WI38 (cell line): Measurements from ENCODE around the gene INPP4B.

Experiments used
- H3K4me3 ChIP-seq: 2 replicates; pipeline ENCODE4 v1.5.1; 2011; ENCODE audit warnings: low read depth, mild to moderate bottlenecking, control low read depth, low read length
- TF ChIP-seq, protein P1 (sequence below): IDR thresholded peaks from 2 replicates; pipeline ENCODE4 v1.5.1; 2012; ENCODE audit warnings: low read depth, mild to moderate bottlenecking, control low read depth, low read length

INPP4B gene

DNA sequence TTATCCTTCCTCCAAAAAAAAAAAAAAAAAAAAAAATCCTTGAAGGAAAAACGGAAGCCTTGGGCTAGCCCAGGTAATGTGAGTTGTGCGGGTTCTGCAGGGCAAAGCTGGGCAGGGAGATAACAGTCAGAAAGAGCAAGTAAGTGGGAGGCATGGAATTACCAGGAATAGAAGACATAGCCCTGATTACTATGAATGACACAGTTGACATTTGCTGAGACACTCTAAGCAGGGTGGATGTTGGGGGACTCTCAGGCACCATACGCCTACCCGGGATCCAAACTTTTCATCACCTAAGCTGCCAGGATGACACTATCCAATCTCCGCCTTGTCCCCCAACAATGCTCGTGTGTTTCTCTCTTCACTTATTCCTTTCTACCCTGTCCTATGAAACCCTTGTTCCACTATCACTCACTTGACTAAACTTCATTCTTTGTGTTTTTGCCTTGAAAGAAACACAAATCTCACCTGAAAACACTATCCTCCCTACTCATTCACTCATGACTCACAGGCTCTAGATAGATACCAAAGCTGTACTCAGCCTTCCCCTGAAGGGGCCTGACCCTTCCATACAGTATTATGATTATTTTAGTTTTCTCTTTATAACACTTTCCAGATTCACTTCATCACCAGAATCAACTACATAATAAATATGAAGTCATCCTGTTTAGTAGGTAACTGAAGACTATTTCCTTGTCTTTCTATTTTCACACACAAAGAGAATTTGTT lies 158.4 kb downstream of the INPP4B start:
- H3K4me3 ChIP-seq, result no peak overlapping the region
- TF ChIP-seq, protein P1, sequence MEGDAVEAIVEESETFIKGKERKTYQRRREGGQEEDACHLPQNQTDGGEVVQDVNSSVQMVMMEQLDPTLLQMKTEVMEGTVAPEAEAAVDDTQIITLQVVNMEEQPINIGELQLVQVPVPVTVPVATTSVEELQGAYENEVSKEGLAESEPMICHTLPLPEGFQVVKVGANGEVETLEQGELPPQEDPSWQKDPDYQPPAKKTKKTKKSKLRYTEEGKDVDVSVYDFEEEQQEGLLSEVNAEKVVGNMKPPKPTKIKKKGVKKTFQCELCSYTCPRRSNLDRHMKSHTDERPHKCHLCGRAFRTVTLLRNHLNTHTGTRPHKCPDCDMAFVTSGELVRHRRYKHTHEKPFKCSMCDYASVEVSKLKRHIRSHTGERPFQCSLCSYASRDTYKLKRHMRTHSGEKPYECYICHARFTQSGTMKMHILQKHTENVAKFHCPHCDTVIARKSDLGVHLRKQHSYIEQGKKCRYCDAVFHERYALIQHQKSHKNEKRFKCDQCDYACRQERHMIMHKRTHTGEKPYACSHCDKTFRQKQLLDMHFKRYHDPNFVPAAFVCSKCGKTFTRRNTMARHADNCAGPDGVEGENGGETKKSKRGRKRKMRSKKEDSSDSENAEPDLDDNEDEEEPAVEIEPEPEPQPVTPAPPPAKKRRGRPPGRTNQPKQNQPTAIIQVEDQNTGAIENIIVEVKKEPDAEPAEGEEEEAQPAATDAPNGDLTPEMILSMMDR, result no peak

DNA sequence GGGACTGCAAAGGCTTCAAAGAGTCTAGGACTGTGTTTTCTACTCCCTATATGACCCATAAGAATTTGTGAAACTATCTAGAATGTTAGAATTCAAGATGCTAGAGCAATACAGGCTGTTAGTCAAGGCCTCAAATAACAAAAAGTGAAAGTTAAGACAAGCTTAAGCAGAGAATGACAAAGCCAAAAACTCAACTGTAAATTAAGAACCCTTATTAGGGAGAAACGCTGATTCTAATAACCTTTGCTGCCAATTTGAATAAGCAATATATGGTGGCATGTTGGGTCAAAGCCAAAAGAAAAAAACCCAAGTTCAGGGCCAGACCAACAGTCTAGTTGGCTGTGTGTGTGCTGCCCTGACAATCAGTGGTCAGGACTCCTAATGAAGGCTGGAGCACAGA lies 160.0 kb downstream of the INPP4B start:
- TF ChIP-seq, protein P1, result no peak

DNA sequence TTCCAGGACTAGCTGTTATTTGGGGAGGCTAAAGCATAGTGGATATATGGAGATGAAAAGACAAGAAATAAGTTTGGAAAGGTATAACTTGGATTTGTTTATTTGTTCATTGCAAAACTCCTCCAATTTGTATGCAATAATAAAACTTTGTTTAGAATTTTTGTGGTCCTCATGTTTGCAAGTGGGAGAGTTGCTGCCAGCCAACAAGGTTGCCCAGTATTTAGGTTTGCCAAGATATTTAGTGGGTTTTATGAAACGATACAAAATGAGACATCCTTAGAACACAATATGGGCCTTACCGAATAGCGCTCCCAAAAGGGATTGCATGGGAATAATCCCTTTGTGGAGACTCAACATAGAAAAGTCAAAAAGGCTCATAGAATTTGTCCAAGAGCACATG lies 162.1 kb downstream of the INPP4B start:
- TF ChIP-seq, protein P1, result no peak
- no peak overlapping the region for H3K4me3 ChIP-seq

More for the DNA sequence above, 160.0 kb downstream of the INPP4B start:
- no peak overlapping the region for H3K4me3 ChIP-seq

DNA sequence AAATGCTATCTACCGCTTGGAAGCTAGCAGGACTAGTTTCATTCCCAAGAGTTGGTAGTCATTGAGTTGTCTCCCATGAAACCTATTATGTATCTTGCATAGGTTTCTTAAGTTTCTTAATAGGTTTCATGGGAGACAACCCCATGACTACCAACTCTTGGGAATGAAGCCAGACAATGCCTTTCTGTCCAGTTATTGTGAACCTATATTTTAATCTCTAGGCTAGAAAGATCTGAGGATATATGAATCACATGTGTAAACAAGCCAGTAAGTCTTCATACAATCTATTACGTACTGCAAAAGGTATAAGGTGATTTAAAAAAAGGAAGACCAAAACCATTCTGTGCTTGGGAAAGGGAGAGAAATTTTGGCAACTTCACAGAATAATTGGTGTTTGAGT lies 162.6 kb downstream of the INPP4B start:
- H3K4me3 ChIP-seq, result no peak overlapping the region
- TF ChIP-seq, protein P1, result no peak

DNA sequence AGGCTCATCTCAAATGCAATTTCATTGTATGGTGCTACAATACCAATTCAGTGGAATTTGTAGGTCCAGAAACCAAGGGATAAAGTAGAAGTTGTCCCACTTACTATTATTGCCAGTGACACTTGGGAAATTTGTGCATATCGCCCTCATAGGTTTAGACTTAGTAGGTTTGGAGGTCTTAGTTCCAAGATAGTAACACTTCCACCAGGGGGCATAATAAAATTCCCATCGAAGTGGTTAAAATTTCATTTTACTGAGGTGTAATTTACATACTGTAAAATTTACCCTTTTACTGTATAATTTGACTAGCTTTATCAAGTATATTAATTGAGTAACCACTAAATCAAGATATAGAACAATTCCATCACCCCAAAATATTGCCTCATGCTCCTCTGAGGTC lies 174.6 kb downstream of the INPP4B start:
- H3K4me3 ChIP-seq, result no peak overlapping the region
- TF ChIP-seq, protein P1, result no peak

DNA sequence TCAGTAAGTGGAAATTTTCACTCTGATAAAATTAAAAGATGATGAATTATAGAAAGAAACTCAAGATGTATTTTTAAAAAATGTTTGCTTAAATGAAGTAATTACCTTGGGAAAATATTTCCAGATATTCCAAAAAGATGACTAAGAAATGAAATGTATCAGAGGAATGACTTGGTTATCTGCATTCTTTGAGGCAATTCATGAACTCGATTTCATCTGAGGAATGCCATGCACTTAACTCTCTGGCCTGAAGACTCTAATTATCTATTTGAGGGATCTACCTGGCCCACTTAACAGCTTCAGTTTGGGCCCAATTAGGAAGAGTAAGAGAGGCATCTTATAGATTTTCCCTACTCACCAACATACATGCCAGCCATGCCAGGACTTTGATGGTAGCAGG lies 182.3 kb downstream of the INPP4B start:
- TF ChIP-seq, protein P1, result no peak
- no peak overlapping the region for H3K4me3 ChIP-seq

DNA sequence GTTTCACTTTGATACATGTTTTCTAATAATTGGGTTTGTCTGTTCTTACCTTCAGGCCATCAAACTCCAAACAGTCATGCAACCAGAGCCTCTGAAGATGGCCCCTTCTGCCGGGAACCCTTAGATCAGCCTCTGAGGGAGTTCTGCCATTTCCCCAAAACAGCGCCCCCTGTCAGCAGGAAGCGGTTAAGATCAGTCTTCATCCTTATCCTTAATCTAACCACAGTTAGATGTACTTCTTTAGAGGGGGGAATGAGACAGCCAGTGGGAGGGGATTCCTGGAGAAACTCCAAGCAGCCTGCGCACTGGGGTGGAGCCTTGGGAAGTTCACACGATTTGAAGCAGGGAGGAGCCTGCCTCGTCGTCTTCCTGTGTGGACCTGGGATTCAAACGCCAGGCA lies 185.4 kb downstream of the INPP4B start:
- TF ChIP-seq, protein P1, result no peak
- no peak overlapping the region for H3K4me3 ChIP-seq
